GM19324 (cell line): ENCODE results near the gene WNT10A.
A peak's percentile ranks its signal among the peaks of the same experiment; 100 is the strongest.

ENCODE experiments used
- ATAC-seq: cut with Tn5 transposase; IDR thresholded peaks from one replicate; pipeline ENCODE4 v1.9.1; 2021; ENCODE audit warnings: mild to moderate bottlenecking, moderate library complexity; ENCODE audit not compliant: unreplicated experiment, low FRiP score

The WNT10A gene

GRCh38 chr2:218891275-218892135 is 10.9 kb downstream of the WNT10A start:
- ATAC-seq: no peak

- peak; percentile 55 for ATAC-seq
Measured at GRCh38 chr2:218892693-218893348, 12.2 kb downstream of the WNT10A start.

- no peak for ATAC-seq
Measured at GRCh38 chr2:218893349-218894150, 12.9 kb downstream of the WNT10A start.

GRCh38 chr2:218894151-218894879 is 13.7 kb downstream of the WNT10A start:
- no peak for ATAC-seq

- ATAC-seq: no peak
Measured at GRCh38 chr2:218894880-218895157, 14.2 kb downstream of the WNT10A start.

- ATAC-seq: no peak
Measured at GRCh38 chr2:218895326-218895725, 14.7 kb downstream of the WNT10A start.

- peak; percentile 9 for ATAC-seq
Measured at GRCh38 chr2:218895759-218896500, 15.3 kb downstream of the WNT10A start.

GRCh38 chr2:218896501-218897393 is 16.1 kb downstream of the WNT10A start:
- ATAC-seq: peak; percentile 49

GRCh38 chr2:218897394-218898108 is 16.9 kb downstream of the WNT10A start:
- ATAC-seq: no peak

- ATAC-seq: peak; percentile 41
Measured at GRCh38 chr2:218898109-218898878, 17.6 kb downstream of the WNT10A start.

GRCh38 chr2:218899147-218899546 is 18.5 kb downstream of the WNT10A start:
- ATAC-seq: no peak

- no peak for ATAC-seq
Measured at GRCh38 chr2:218902427-218902826, 21.8 kb downstream of the WNT10A start.

- no peak for ATAC-seq
Measured at GRCh38 chr2:218904176-218904575, 23.5 kb downstream of the WNT10A start.

- peak; percentile 86 for ATAC-seq
Measured at GRCh38 chr2:218908721-218909619, 28.3 kb downstream of the WNT10A start.

GRCh38 chr2:218910741-218911140 is 30.1 kb downstream of the WNT10A start:
- ATAC-seq: no peak

- no peak for ATAC-seq
Measured at GRCh38 chr2:218920504-218920903, 39.9 kb downstream of the WNT10A start.

- ATAC-seq: no peak
Measured at GRCh38 chr2:218924757-218925156, 44.1 kb downstream of the WNT10A start.
